Measurements from ENCODE around the gene JSRP1. TPM values are rescaled to one million over a fixed set of nuclear protein-coding genes. Genes with fewer than 3 reads are reported as not detected.

The JSRP1 gene
- total RNA-seq, 1 donor, result 0.72 TPM

DNA sequence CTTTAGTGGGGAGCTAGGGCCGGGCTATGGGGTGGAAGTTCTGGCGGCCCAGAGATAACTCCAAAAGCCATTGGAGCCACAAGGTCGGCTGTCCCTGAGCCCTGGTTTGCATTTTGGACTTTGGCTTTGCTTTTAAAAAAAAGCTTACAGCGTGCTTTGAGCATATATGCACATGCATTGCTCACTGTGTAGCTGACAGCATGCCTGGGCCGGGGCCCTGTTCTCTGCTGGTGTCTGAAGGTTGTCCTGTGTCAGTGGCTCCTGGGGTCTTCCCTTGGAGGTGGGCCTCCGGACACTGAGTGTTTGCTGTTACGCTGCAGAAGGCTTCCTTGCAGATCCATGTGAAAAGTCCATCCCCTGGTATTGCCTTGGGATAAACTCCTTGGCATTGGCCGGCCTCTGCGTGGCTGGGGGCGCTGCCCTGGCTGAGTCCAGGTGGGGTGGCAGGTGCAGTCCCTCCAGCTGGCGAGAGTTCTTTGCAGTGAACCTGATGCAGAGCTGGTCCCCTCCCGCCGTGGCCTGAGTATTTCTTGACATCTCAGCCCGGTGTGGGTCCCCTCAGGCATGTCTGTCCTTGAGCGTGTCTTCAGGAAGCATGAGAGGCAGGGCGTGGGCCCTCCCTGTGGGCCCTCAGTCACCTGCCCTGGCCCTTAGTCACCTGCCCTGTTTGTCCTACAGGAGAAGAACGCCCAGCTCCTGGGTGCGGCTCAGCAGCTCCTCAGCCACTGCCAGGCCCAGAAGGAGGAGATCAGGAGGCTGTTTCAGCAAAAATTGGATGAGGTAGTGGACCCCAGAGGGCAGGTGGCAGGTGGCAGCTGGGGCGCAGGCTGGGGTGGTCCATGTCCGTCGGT lies 43.1 kb downstream of the JSRP1 start:
- TF ChIP-seq, protein P1, sequence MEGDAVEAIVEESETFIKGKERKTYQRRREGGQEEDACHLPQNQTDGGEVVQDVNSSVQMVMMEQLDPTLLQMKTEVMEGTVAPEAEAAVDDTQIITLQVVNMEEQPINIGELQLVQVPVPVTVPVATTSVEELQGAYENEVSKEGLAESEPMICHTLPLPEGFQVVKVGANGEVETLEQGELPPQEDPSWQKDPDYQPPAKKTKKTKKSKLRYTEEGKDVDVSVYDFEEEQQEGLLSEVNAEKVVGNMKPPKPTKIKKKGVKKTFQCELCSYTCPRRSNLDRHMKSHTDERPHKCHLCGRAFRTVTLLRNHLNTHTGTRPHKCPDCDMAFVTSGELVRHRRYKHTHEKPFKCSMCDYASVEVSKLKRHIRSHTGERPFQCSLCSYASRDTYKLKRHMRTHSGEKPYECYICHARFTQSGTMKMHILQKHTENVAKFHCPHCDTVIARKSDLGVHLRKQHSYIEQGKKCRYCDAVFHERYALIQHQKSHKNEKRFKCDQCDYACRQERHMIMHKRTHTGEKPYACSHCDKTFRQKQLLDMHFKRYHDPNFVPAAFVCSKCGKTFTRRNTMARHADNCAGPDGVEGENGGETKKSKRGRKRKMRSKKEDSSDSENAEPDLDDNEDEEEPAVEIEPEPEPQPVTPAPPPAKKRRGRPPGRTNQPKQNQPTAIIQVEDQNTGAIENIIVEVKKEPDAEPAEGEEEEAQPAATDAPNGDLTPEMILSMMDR (IDR thresholded peaks at IDR 0.05; ENCODE audit: extremely low read depth, low read depth, low read length), result no peak
- peaks cover 76% of the 10 kb centered on the region for H3K36me3 ChIP-seq (ENCODE audit: insufficient read depth, low read length)
- no peaks in the 10 kb centered on the region for H3K9me3 ChIP-seq (ENCODE audit: low read depth, low read length)
- peaks cover 12% of the 10 kb centered on the region for H4K20me1 ChIP-seq (ENCODE audit: insufficient read depth, low read length)
- peaks cover 4% of the 10 kb centered on the region for H3K4me1 ChIP-seq (ENCODE audit: insufficient read depth, low read length)
- H3K79me2 ChIP-seq (ENCODE audit: insufficient read depth, low read length), result peaks cover 44% of the 10 kb centered on the region
- no peaks in the 10 kb centered on the region for H3K27me3 ChIP-seq (ENCODE audit: insufficient read depth, low read length)
- H2AFZ ChIP-seq (ENCODE audit: low read length), result no peak overlapping the region
- H3K4me2 ChIP-seq (ENCODE audit: insufficient read depth, low read length), result no peak overlapping the region
- H3K27ac ChIP-seq (ENCODE audit: low read depth, low read length), result no peak overlapping the region
- no peak overlapping the region for H3K4me3 ChIP-seq (ENCODE audit: insufficient read depth, low read length)
- DNase-seq (ENCODE audit: insufficient read length, low spot score, missing footprints), result no peak

DNA sequence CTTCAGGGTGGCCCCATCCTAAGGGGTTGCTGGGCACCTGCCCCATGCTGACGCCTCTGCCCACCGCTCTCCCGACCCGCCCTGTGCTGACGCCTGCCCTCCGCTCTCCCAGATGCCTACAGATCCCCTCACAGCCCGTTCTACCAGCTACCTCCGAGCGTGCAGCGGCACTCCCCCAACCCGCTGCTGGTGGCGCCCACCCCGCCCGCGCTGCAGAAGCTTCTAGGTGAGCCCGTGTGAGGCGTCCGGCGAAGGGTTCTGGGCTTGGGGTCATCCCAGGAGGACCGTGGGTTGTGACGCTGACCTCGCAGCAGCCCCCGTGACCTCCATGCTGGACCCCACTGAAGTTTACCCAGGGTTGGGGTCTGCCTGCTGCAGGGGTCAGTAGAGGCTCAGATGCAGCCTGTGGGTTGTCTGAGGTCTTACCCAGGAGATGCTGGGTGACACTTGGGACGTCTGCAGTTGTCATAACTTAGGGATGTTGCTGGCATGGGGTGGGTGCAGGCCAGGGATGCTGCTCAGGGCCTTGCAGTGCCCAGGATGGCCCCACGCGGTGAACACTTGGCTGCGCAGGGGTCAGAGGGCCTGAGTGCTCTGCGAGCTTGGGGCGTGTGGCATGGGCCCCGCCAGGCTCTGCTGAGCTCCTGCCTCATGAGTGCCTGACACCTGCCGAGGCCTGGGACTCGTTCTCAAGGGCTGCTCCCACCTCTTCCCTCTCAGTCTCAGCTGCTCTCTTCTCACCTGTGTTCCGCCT lies 45.1 kb downstream of the JSRP1 start:
- Histone ChIP-seq H3K27me3 (ENCODE audit: insufficient read depth, low read length) (no peaks in the 10 kb centered on the region), H3K4me2 (ENCODE audit: insufficient read depth, low read length) (no peak overlapping the region), H3K79me2 (ENCODE audit: insufficient read depth, low read length) (peaks cover 51% of the 10 kb centered on the region), H3K4me1 (ENCODE audit: insufficient read depth, low read length) (peaks cover 7% of the 10 kb centered on the region), H3K4me3 (ENCODE audit: insufficient read depth, low read length) (no peak overlapping the region), H4K20me1 (ENCODE audit: insufficient read depth, low read length) (peaks cover 12% of the 10 kb centered on the region), H3K36me3 (ENCODE audit: insufficient read depth, low read length) (peaks cover 72% of the 10 kb centered on the region), H3K27ac (ENCODE audit: low read depth, low read length) (no peak overlapping the region), H2AFZ (ENCODE audit: low read length) (no peak overlapping the region), H3K9me3 (ENCODE audit: low read depth, low read length) (no peaks in the 10 kb centered on the region)
- no peak for DNase-seq (ENCODE audit: insufficient read length, low spot score, missing footprints)
- TF ChIP-seq, protein P1 (IDR thresholded peaks at IDR 0.05; ENCODE audit: extremely low read depth, low read depth, low read length), result no peak

DNA sequence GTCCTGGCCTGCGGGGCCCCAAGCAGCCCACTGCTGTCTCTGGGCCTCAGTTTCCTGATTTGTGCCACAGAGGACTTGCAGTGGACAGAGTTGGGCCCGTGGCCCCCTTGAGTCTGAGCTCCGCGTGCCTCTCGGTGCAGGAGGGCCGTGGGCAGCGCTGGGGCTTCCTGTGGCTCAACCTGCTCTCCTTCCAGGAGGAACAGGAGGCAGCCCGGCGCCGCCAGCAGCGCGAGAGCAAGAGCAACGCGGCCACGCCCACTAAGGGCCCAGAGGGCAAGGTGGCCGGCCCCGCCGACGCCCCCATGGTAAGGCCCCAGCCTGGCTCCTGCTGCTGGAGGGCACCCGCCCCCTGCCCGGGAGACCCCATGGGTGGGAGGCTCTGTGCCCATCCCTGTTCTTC lies 46.0 kb downstream of the JSRP1 start:
- DNase-seq (ENCODE audit: insufficient read length, low spot score, missing footprints), result no peak
- Histone ChIP-seq H3K79me2 (ENCODE audit: insufficient read depth, low read length) (peaks cover 50% of the 10 kb centered on the region), H3K27me3 (ENCODE audit: insufficient read depth, low read length) (no peaks in the 10 kb centered on the region), H3K27ac (ENCODE audit: low read depth, low read length) (no peak overlapping the region), H2AFZ (ENCODE audit: low read length) (no peak overlapping the region), H4K20me1 (ENCODE audit: insufficient read depth, low read length) (peaks cover 15% of the 10 kb centered on the region), H3K4me1 (ENCODE audit: insufficient read depth, low read length) (peaks cover 7% of the 10 kb centered on the region), H3K9me3 (ENCODE audit: low read depth, low read length) (no peaks in the 10 kb centered on the region), H3K4me2 (ENCODE audit: insufficient read depth, low read length) (no peak overlapping the region), H3K36me3 (ENCODE audit: insufficient read depth, low read length) (peaks cover 71% of the 10 kb centered on the region), H3K4me3 (ENCODE audit: insufficient read depth, low read length) (no peak overlapping the region)
- TF ChIP-seq, protein P1 (IDR thresholded peaks at IDR 0.05; ENCODE audit: extremely low read depth, low read depth, low read length), result no peak

DNA sequence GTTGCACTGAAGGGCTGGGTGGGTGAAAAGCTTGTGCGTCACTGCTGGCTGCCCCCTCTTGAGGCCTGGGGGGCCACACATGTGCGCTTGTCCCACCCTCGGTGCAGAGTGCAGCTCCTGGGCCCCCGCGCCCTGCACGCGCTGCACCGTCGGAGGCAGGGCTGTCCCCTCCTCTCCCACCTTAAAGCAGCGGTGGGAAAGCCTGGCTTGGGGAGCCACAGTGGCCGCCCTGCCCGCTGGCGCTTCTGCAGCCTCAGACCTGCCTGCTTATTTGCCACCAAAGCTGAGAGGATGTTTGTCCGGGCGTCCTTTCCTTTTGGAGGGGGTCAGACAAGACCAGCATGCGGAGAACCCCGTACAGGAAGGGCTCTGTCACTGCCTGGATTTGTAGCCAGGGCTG lies 46.8 kb downstream of the JSRP1 start:
- H3K27ac ChIP-seq (ENCODE audit: low read depth, low read length), result no peak overlapping the region
- H3K79me2 ChIP-seq (ENCODE audit: insufficient read depth, low read length), result peaks cover 53% of the 10 kb centered on the region
- H3K27me3 ChIP-seq (ENCODE audit: insufficient read depth, low read length), result no peaks in the 10 kb centered on the region
- TF ChIP-seq, protein P1 (IDR thresholded peaks at IDR 0.05; ENCODE audit: extremely low read depth, low read depth, low read length), result no peak
- no peak overlapping the region for H3K4me2 ChIP-seq (ENCODE audit: insufficient read depth, low read length)
- H3K36me3 ChIP-seq (ENCODE audit: insufficient read depth, low read length), result peaks cover 68% of the 10 kb centered on the region
- no peak overlapping the region for H2AFZ ChIP-seq (ENCODE audit: low read length)
- H3K4me1 ChIP-seq (ENCODE audit: insufficient read depth, low read length), result peaks cover 7% of the 10 kb centered on the region
- no peak for DNase-seq (ENCODE audit: insufficient read length, low spot score, missing footprints)
- H4K20me1 ChIP-seq (ENCODE audit: insufficient read depth, low read length), result peaks cover 17% of the 10 kb centered on the region
- no peak overlapping the region for H3K4me3 ChIP-seq (ENCODE audit: insufficient read depth, low read length)
- H3K9me3 ChIP-seq (ENCODE audit: low read depth, low read length), result no peaks in the 10 kb centered on the region
